Panc1 (cell line): Measurements from ENCODE around the gene UNCX. TPM values are rescaled to one million over a fixed set of nuclear protein-coding genes. Genes with fewer than 3 reads are reported as not detected.

Experiments used
- ATAC-seq: fragments of 200-7000 bp; cut with Tn5 transposase; 2 replicates; pipeline ENCODE4 v1.9.1; 2020; ENCODE audit warnings: mild to moderate bottlenecking, moderate library complexity
- BruUV-seq: library from RNA; stranded (reverse); fragments of 400-500 nt; replicated peaks from 2 replicates; lab custom pipeline; 2021; lab: Mats Ljungman, UMichigan
- CTCF ChIA-PET: fragments of 300-600 bp; sonication (Branson Sonifier 250); formaldehyde crosslinking; loops from one replicate; lab custom pipeline; 2022; ENCODE audit warnings: antibody characterized with exemption; lab: Charles Lee
- POLR2A ChIA-PET: fragments of 300-600 bp; sonication (Branson Sonifier 250); formaldehyde crosslinking; loops from one replicate; lab custom pipeline; 2022; ENCODE audit warnings: antibody characterized with exemption; lab: Charles Lee
- DNase-seq: peaks from one replicate; pipeline ENCODE4 v3.0.0-alpha.2; 2010; ENCODE audit warnings: low read depth, low spot score
- H3K27ac ChIP-seq: 2 replicates; pipeline ENCODE4 v1.5.1; 2011; ENCODE audit warnings: mild to moderate bottlenecking, low read length, inconsistent platforms
- H3K27me3 ChIP-seq: fragments of 200-500 bp; sonication (Bioruptor generic); 2 replicates; pipeline ENCODE4 v1.6.0; 2014; ENCODE audit warnings: low read length, inconsistent platforms; ENCODE audit not compliant: control insufficient read depth, insufficient read depth
- H3K36me3 ChIP-seq: fragments of 200-500 bp; sonication (Bioruptor generic); 2 replicates; pipeline ENCODE4 v1.5.1; 2014; ENCODE audit warnings: inconsistent platforms, mild to moderate bottlenecking, low read length, moderate library complexity; ENCODE audit not compliant: control insufficient read depth, insufficient read depth
- H3K4me1 ChIP-seq: 2 replicates; pipeline ENCODE4 v1.5.1; 2011; ENCODE audit warnings: inconsistent platforms, mild to moderate bottlenecking, low read length, moderate library complexity; ENCODE audit not compliant: control insufficient read depth, insufficient read depth
- H3K4me3 ChIP-seq, 2 experiments: 2 replicates each; pipeline ENCODE4 v1.5.1; 2011 to 2012; ENCODE audit warnings: low read depth in 2 of 2, low read length in 2 of 2, mild to moderate bottlenecking in 2 of 2, inconsistent platforms in 1 of 2, moderate library complexity in 1 of 2
- H3K9me3 ChIP-seq: fragments of 200-500 bp; sonication (Bioruptor generic); 2 replicates; pipeline ENCODE4 v1.5.1; 2014; ENCODE audit warnings: low read depth, mild to moderate bottlenecking, inconsistent platforms, low read length, moderate library complexity; ENCODE audit not compliant: control insufficient read depth, insufficient read depth
- POLR2AphosphoS5 ChIP-seq: IDR thresholded peaks from 2 replicates; pipeline ENCODE4 v1.6.1; 2012; ENCODE audit warnings: mild to moderate bottlenecking, low read depth, low read length, moderate library complexity
- SIN3A ChIP-seq: IDR thresholded peaks from 2 replicates; pipeline ENCODE4 v1.6.1; 2012; ENCODE audit warnings: low read depth, mild to moderate bottlenecking, low read length, moderate library complexity, borderline replicate concordance; ENCODE audit not compliant: insufficient read depth
- TCF7L2 ChIP-seq: IDR thresholded peaks from 2 replicates; pipeline ENCODE4 v1.6.1; 2011; ENCODE audit warnings: mild to moderate bottlenecking, low read depth, low read length, inconsistent platforms
- in situ Hi-C: cut with HindIII; loops from 2 replicates; pipeline ENCODE4 v1.10.0; 2016; ENCODE audit warnings: low sequenced_read_pairs, low pct_unique_long_range_greater_than_20kb
- intact Hi-C: fragments of 100-400 bp; cut with micrococcal nuclease; formaldehyde crosslinking; loops from one replicate; pipeline ENCODE4 v1.10.0; 2022; ENCODE audit not compliant: unreplicated experiment
- total RNA-seq: library from RNA; stranded (reverse); gene quantifications from one replicate; pipeline ENCODE4 v1.2.1, GENCODE V29; 2021; ENCODE audit not compliant: unreplicated experiment
- TF ChIP-seq, protein P1 (sequence below), 2 experiments: IDR thresholded peaks; 2 replicates each; pipeline ENCODE4 v1.6.1; 2011 to 2012; ENCODE audit warnings: low read depth in 2 of 2, control low read depth in 1 of 2, low read length in 1 of 2, mild to moderate bottlenecking in 1 of 2, moderate library complexity in 1 of 2; ENCODE audit not compliant: insufficient read depth in 1 of 2
- TF ChIP-seq, protein P2 (sequence below): fragments of 450-650 bp; IDR thresholded peaks from 2 replicates; pipeline ENCODE4 v1.5.1; 2017; ENCODE audit warnings: mild to moderate bottlenecking

The UNCX gene
- total RNA-seq, 1 experiment from 2014 or later, result not detected

DNA sequence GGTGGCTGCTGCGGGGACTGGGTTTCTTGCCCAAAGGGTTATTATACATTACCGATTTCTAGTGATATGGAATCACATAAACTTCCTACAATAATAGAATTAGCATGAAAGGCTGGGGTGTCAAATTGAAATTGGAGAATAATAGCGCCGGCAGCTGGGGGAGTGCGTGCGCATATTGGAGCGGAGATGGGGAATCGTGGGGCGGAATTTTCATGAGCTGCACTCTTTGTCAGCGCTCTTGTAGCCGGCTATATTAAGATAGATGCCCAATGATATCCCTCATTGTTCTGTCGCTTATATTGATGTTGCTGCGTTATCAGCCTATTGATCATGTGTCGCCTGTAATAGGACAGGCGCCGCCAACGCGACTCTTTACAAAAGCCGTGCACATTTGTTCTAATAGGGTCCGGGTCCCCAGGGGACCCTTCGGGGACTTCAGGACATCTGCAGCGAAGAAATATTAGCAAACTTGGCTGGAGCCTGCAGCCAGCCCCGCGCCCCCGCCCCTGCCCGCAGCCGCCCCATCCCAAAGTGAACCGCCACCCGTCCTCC is 5.1 kb downstream of the UNCX start:
- Histone ChIP-seq H3K36me3 (no peaks in the 10 kb centered on the region; the same call in 1 of the 2 replicates), H3K27ac (no peak overlapping the region), H3K4me3 (no peak overlapping the region), H3K9me3 (no peaks in the 10 kb centered on the region), H3K27me3 (peaks cover 42% of the 10 kb centered on the region), H3K4me1 (peaks cover 6% of the 10 kb centered on the region; the same call in 1 of the 2 replicates)
- TF ChIP-seq, protein P1, sequence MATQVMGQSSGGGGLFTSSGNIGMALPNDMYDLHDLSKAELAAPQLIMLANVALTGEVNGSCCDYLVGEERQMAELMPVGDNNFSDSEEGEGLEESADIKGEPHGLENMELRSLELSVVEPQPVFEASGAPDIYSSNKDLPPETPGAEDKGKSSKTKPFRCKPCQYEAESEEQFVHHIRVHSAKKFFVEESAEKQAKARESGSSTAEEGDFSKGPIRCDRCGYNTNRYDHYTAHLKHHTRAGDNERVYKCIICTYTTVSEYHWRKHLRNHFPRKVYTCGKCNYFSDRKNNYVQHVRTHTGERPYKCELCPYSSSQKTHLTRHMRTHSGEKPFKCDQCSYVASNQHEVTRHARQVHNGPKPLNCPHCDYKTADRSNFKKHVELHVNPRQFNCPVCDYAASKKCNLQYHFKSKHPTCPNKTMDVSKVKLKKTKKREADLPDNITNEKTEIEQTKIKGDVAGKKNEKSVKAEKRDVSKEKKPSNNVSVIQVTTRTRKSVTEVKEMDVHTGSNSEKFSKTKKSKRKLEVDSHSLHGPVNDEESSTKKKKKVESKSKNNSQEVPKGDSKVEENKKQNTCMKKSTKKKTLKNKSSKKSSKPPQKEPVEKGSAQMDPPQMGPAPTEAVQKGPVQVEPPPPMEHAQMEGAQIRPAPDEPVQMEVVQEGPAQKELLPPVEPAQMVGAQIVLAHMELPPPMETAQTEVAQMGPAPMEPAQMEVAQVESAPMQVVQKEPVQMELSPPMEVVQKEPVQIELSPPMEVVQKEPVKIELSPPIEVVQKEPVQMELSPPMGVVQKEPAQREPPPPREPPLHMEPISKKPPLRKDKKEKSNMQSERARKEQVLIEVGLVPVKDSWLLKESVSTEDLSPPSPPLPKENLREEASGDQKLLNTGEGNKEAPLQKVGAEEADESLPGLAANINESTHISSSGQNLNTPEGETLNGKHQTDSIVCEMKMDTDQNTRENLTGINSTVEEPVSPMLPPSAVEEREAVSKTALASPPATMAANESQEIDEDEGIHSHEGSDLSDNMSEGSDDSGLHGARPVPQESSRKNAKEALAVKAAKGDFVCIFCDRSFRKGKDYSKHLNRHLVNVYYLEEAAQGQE (IDR thresholded peaks at IDR 0.05; ENCODE audit: insufficient read depth in 1 of 2, low read depth in 2 of 2, low read length in 1 of 2), result no peak
- TF ChIP-seq, protein P2, sequence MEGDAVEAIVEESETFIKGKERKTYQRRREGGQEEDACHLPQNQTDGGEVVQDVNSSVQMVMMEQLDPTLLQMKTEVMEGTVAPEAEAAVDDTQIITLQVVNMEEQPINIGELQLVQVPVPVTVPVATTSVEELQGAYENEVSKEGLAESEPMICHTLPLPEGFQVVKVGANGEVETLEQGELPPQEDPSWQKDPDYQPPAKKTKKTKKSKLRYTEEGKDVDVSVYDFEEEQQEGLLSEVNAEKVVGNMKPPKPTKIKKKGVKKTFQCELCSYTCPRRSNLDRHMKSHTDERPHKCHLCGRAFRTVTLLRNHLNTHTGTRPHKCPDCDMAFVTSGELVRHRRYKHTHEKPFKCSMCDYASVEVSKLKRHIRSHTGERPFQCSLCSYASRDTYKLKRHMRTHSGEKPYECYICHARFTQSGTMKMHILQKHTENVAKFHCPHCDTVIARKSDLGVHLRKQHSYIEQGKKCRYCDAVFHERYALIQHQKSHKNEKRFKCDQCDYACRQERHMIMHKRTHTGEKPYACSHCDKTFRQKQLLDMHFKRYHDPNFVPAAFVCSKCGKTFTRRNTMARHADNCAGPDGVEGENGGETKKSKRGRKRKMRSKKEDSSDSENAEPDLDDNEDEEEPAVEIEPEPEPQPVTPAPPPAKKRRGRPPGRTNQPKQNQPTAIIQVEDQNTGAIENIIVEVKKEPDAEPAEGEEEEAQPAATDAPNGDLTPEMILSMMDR, result no peak
- TF ChIP-seq TCF7L2 (no peak), POLR2AphosphoS5 (no peak), SIN3A (no peak)
- intact Hi-C loops (no loop called here), in situ Hi-C loops (no loop called here)
- DNase-seq (no peak), ATAC-seq (no peak)
- POLR2A ChIA-PET, result no interaction called here
- CTCF ChIA-PET, result interaction anchor here (0.6 kb wide), 1 partner anchor 27 kb away, joined by 3 read pairs; no protein-coding TSS in a partner anchor
- no TSS peak for BruUV-seq

DNA sequence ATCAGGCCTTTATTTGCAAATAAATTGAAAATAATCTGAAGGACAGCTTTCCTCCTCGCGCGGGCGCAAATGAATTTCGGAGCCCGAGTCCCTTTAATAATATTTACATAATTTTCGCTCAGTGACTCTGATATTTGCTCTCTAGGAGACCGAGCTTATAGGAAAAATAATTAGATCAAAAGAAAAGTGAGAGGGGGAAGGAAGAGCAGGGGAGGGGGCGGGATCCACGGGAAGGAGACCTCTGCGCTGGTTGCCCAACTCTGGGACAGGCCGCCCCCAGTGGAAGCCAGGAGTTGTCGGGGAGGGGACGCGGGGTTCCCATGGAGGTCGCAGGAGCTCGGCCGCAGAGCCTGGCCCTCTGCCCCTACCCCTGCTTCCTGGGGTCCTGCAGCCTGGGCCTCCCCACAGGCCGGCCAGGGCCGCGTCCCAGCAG is 5.8 kb downstream of the UNCX start:
- Histone ChIP-seq H3K9me3 (no peaks in the 10 kb centered on the region), H3K4me3 (no peak overlapping the region), H3K36me3 (no peaks in the 10 kb centered on the region; the same call in 1 of the 2 replicates), H3K27ac (no peak overlapping the region), H3K4me1 (peaks cover 6% of the 10 kb centered on the region; the same call in 1 of the 2 replicates), H3K27me3 (peaks cover 42% of the 10 kb centered on the region)
- ATAC-seq (no peak), DNase-seq (no peak)
- CTCF ChIA-PET, result interaction anchor here (0.6 to 0.7 kb wide), 2 partner anchors 27 to 244 kb away, joined by 3 to 9 read pairs; no protein-coding TSS in a partner anchor
- BruUV-seq, result no TSS peak
- POLR2A ChIA-PET, result no interaction called here
- intact Hi-C loops, result no loop called here
- TF ChIP-seq POLR2AphosphoS5 (no peak), SIN3A (no peak)
- TF ChIP-seq, protein P2, result no peak
- in situ Hi-C loops, result no loop called here
